B cell (primary cell): ENCODE measurements around the gene DEPDC1B.

Source experiments
- CTCF ChIP-seq: fragments of 200-600 bp; IDR thresholded peaks from one replicate; pipeline ENCODE4 v1.8.0; 2022; ENCODE audit warnings: antibody characterized with exemption, mild to moderate bottlenecking
- EZH2 ChIP-seq: IDR thresholded peaks from 2 replicates; pipeline ENCODE4 v1.6.1; 2012; ENCODE audit warnings: borderline replicate concordance, low read depth, mild to moderate bottlenecking, moderate library complexity, low read length; ENCODE audit not compliant: insufficient read depth, poor library complexity, severe bottlenecking

DNA sequence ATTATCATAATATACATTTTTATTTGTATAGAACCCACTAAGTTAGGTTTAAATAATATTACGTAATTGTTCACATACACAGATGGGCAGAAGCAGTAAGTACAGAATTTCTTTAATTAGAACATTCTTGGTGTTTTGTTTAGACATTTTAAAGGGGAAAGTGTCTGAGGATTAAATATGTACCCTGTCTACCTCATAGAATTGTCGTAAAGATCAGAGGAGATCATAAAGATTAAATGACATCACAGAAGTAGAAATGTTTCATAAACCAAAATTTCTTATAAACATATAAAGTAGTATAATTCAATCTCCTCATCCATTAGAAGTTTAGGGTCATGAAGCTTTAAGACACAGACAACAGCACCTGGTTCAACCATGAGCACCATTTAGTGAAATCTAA is 20.1 kb downstream of the DEPDC1B start:
- no peak for TF ChIP-seq EZH2
- TF ChIP-seq CTCF, result no peak
